NB4 (cell line): ENCODE data around the gene COL11A1.

ENCODE experiments used
- CTCF ChIP-seq: IDR thresholded peaks from one replicate; pipeline ENCODE4 v1.5.1; 2012; ENCODE audit warnings: low read depth, low read length
- MAX ChIP-seq: IDR thresholded peaks from 2 replicates; pipeline ENCODE4 v1.6.1; 2011; ENCODE audit warnings: low read depth, low read length
- POLR2A ChIP-seq: IDR thresholded peaks from 2 replicates; pipeline ENCODE4 v1.6.1; 2011; ENCODE audit warnings: mild to moderate bottlenecking; ENCODE audit not compliant: insufficient read length; ENCODE audit errors: extremely low read depth

- TF ChIP-seq CTCF, result no peak
- no peak for TF ChIP-seq MAX
- no peak for TF ChIP-seq POLR2A
These were observed 208.4 kb downstream of the COL11A1 start for GRCh38 chr1:102899935-102900334.
